ENCODE results near the gene RYR2.

GRCh38 chr1:237062976-237063375 lies 21.0 kb downstream of the RYR2 start:
- TF ChIP-seq POLR2A (IDR thresholded peaks at IDR 0.05; ENCODE audit: low read depth, low read length): no peak
- TF ChIP-seq POLR2AphosphoS5 (IDR thresholded peaks at IDR 0.05; ENCODE audit: low read depth, low read length): no peak
- TF ChIP-seq TAF1 (IDR thresholded peaks at IDR 0.05; ENCODE audit: borderline replicate concordance, low read depth, low read length): no peak
